Measurements from ENCODE around the gene EDAR.

EDAR gene

DNA sequence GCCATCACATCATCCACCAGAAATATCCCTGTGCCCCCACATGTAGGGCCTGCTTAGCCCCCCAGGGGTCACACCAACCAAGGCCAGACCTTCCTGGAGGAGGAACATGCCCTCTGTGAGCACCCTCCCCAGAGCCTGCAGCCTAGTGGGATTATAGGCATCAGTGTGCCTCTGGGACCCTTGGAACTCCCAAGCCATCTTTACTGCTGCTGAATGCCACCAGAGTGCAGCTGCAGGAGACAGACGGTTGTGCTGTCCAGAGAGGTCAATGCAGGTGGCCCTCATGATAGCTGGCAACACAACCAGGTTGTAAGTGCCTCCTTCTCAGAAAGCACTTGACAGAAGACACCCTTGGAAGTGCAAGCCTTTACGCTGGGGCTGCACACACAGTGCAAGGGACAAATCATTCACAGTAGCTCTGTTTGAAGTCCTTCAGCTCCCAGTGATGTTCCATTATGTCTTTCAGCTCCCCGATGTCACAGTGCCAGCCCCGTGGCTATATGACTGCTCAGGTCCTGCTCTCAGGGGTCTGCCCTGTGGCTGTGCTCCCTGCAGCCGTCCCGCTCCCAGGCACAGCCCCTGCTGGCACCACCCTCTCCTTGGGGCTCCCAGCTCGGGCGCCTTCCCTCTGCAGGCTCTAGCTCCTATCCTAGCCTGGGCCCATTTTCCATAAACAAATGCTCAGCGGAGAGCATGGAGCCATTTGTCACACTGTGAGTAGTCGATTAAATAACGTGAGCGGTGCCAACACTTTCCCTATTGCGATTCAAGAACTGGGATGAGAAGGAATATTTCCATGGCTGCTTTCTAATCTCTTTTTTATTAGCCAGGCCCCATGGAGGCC, 65.1 kb downstream of the EDAR start:
- Histone ChIP-seq H2AFZ (ENCODE audit: low read length, unreplicated experiment) (no peak overlapping the region), H3K4me3 (ENCODE audit: low read depth, low read length) (no peak overlapping the region), H3K27ac (ENCODE audit: low read depth, low read length) (no peak overlapping the region), H3K36me3 (ENCODE audit: insufficient read depth, low read length) (no peaks in the 10 kb centered on the region), H3K4me1 (ENCODE audit: control insufficient read depth, insufficient read depth, low read length, unreplicated experiment) (no peaks in the 10 kb centered on the region), H3K79me2 (ENCODE audit: control insufficient read depth, insufficient read depth, low read length, unreplicated experiment) (no peaks in the 10 kb centered on the region), H3K27me3 (ENCODE audit: insufficient read depth, low read length) (peaks cover 30% of the 10 kb centered on the region)

DNA sequence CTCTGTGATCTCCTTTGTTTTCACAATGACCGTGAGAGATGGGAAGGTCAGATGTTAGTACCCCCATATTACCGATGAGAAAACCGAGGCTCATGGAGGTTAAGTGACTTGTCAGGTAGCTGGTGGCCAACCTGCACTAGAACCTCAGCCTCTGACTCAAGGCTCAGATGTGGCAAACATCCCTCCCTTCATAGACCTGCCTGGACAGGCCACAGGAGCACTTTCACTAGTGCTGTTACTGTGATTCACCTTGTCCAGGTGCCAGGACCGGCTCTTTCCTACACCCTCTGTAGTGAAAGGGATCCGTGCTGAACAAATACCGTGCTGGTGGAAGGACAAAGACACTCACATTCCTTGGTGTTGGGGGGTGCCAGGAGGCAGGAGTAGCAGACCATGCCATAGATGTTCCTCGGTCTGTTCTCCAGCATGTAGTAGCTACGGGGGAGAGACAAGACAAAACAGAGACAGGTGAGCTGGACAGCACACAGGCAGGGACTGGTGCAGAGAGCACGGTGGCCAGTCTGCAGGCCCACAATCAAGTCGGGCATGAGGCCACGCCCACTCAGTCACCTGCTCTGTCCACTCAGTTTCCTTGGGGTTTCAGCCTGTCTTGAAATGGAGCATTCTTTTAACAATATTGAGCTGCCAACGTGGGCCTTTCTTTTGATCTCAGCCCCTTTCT, 65.9 kb downstream of the EDAR start:
- Histone ChIP-seq H3K36me3 (ENCODE audit: insufficient read depth, low read length) (no peaks in the 10 kb centered on the region), H3K79me2 (ENCODE audit: control insufficient read depth, insufficient read depth, low read length, unreplicated experiment) (no peaks in the 10 kb centered on the region), H3K27me3 (ENCODE audit: insufficient read depth, low read length) (peaks cover 34% of the 10 kb centered on the region), H3K4me3 (ENCODE audit: low read depth, low read length) (no peak overlapping the region), H3K27ac (ENCODE audit: low read depth, low read length) (no peak overlapping the region), H3K4me1 (ENCODE audit: control insufficient read depth, insufficient read depth, low read length, unreplicated experiment) (no peaks in the 10 kb centered on the region), H2AFZ (ENCODE audit: low read length, unreplicated experiment) (no peak overlapping the region)

DNA sequence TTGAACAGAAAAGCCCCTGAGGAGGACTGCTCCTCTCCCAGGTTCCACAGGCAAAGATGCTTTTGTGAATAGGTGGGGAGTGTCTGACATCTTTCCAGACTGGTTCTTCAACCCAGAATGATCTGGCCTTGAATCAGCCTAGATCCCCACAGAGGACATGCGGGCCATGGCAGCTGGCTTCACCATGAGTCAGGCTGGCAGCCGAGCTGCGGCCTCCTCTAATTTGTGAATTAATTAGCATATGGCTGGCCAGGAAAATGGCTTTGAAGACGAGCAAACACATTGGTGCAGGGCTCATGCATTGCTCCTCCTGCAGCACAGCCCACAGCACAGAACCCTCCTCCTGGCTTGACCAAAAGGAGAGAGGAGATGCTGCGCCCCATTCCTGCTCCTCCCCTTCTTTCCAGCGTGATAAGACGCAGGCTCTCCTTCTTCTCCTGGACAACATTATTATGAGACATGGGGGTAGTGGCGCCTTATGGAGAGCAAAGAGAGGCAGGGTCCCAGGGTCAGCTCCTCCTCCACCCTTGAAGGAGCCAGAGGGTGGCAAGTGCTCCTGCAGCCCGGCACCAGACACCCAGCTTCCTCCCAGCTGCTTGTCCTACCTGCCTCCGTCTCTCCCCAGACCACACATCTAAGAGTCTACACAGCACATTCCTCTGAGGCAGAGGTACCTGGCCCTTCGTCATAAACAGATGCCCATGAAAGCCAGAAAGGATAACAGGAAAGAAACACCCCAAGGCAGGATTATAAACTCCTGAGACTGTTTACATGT, 66.7 kb downstream of the EDAR start:
- Histone ChIP-seq H3K4me1 (ENCODE audit: control insufficient read depth, insufficient read depth, low read length, unreplicated experiment) (no peaks in the 10 kb centered on the region), H3K36me3 (ENCODE audit: insufficient read depth, low read length) (no peaks in the 10 kb centered on the region), H3K4me3 (ENCODE audit: low read depth, low read length) (no peak overlapping the region), H3K27ac (ENCODE audit: low read depth, low read length) (no peak overlapping the region), H3K79me2 (ENCODE audit: control insufficient read depth, insufficient read depth, low read length, unreplicated experiment) (no peaks in the 10 kb centered on the region), H2AFZ (ENCODE audit: low read length, unreplicated experiment) (no peak overlapping the region), H3K27me3 (ENCODE audit: insufficient read depth, low read length) (peaks cover 32% of the 10 kb centered on the region)

DNA sequence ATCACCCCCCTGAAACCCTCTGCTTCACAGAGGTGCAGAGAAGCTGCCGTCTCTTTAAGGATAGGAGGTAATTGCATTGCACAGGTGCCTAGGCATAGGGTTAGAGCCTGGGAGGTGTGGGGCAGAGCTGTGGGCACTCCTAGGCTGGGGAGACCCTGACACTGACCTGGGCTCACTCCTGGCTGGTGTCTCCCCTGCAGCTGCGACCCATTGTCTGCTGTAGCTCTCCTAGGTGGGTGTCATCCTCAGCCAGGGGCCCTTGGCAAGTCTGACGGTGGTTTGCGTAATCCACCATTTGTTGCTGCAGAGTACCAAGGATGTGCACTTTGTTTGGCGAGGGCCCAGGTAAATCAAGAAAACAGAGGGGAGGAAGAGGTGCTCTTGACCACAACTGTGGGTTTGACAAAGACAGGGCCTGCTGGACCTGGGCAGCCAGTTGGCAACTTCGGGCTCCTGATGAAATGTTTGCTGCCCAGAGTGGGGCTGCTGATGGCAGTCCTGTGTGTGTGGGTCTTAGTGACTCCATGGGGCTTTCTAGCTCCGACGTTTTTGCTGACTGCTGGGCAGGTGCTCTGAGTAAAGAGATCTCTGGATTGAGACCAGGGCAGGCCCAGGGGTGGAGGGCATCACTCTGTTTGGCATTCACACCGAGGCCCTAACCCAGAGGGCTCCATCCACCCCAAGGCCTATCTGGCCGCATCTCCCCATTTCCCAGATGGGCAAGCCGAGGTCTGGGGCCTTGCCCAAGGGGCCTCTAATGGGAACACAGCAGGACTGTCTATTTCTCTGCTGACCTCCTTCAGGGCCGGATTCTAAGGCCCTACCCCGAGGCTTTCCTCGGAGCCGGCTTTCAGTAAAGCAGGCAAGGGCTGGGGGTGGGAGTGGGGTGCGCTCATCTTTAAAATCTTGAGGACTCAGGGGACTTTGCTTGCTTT, 67.7 kb downstream of the EDAR start:
- no peak overlapping the region for H3K27ac ChIP-seq (ENCODE audit: low read depth, low read length)
- H3K27me3 ChIP-seq (ENCODE audit: insufficient read depth, low read length), result peaks cover 36% of the 10 kb centered on the region
- no peak overlapping the region for H3K4me3 ChIP-seq (ENCODE audit: low read depth, low read length)
- H3K36me3 ChIP-seq (ENCODE audit: insufficient read depth, low read length), result no peaks in the 10 kb centered on the region
- H2AFZ ChIP-seq (ENCODE audit: low read length, unreplicated experiment), result no peak overlapping the region
- H3K4me1 ChIP-seq (ENCODE audit: control insufficient read depth, insufficient read depth, low read length, unreplicated experiment), result no peaks in the 10 kb centered on the region
- no peaks in the 10 kb centered on the region for H3K79me2 ChIP-seq (ENCODE audit: control insufficient read depth, insufficient read depth, low read length, unreplicated experiment)

DNA sequence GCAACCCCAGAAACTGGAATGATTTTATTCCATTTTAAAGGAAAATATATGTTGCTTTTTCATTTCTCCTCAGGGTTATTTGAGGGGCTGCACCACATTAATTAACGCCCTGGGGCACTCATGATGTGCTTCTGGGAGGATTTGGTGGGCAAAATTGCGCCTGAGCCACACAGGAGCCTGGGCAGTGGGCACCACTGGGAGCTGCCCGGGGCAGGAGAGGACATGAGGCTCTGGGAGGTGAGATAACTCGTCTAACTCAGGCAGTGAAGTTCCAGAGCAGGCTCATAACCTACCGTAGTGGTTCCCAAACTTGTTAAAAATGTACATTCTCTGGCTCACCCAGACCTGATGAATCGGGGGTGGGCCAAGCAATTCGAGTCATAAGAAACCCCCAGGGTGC, 68.3 kb downstream of the EDAR start:
- no peak overlapping the region for H2AFZ ChIP-seq (ENCODE audit: low read length, unreplicated experiment)
- no peak overlapping the region for H3K4me3 ChIP-seq (ENCODE audit: low read depth, low read length)
- H3K27me3 ChIP-seq (ENCODE audit: insufficient read depth, low read length), result peaks cover 34% of the 10 kb centered on the region
- no peaks in the 10 kb centered on the region for H3K36me3 ChIP-seq (ENCODE audit: insufficient read depth, low read length)
- no peaks in the 10 kb centered on the region for H3K4me1 ChIP-seq (ENCODE audit: control insufficient read depth, insufficient read depth, low read length, unreplicated experiment)
- H3K79me2 ChIP-seq (ENCODE audit: control insufficient read depth, insufficient read depth, low read length, unreplicated experiment), result no peaks in the 10 kb centered on the region
- no peak overlapping the region for H3K27ac ChIP-seq (ENCODE audit: low read depth, low read length)

DNA sequence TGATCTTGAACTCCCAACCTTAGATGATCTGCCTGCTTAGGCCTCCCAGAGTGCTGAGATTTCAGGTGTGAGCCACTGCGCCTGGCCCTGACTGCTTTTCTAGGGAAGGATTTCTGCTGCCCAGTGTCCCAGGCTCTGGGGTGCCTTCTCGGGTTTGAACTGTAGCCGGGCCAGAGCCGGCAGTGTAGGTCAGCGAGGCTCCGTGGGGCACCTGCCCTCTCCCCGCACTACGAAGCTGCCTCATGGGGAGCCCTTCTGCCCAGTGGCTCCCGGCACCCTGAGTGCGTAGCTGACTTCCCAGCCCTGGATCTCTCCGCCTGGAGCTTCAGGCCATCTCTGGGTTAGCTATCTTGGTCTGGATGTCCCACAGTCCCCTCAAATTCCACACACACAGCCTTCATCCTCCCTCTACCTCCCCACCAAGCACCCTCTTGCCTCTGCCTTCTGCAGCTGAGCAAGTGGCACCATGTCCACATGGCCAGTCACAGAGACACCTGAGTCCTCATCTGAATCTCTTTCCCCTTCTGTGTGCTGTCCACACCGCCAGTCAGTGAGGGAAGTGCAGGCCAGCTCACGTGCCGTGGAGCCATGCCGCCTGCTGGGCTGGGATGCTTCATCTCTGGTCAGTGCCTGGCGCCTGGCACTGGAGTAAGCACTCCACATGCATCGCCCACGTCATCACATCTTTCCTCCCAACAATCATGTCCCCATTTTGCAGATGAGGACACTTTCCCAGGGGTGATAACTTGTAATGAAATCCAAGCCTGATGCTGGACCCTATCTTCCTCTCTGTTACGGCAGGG, 69.2 kb downstream of the EDAR start:
- H3K36me3 ChIP-seq (ENCODE audit: insufficient read depth, low read length), result no peaks in the 10 kb centered on the region
- H3K27me3 ChIP-seq (ENCODE audit: insufficient read depth, low read length), result peaks cover 34% of the 10 kb centered on the region
- H3K27ac ChIP-seq (ENCODE audit: low read depth, low read length), result no peak overlapping the region

DNA sequence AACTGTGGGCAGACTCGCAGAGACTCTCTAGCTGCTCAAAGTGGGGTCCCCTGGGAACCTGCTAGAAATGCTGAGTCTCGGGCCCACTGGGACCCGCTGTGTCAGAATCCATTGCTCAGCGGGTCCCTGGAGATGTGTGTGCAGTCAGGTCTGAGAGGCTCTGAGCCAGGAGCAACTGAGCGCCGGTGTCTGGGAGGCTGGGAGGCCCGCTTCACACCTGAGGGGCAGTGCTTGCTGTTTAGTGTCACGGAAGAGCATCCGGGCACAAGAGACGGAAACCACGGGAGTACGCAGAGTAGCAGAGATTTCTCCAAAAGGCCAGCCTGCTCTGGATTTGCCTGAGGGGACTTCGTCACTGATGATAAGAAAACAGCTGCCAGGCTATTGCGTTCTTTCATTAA, 70.1 kb downstream of the EDAR start:
- peaks cover 34% of the 10 kb centered on the region for H3K27me3 ChIP-seq (ENCODE audit: insufficient read depth, low read length)
- H2AFZ ChIP-seq (ENCODE audit: low read length, unreplicated experiment), result no peak overlapping the region
- no peaks in the 10 kb centered on the region for H3K79me2 ChIP-seq (ENCODE audit: control insufficient read depth, insufficient read depth, low read length, unreplicated experiment)

More for the DNA sequence above, 69.2 kb downstream of the EDAR start:
- Histone ChIP-seq H3K4me1 (ENCODE audit: control insufficient read depth, insufficient read depth, low read length, unreplicated experiment) (no peaks in the 10 kb centered on the region), H2AFZ (ENCODE audit: low read length, unreplicated experiment) (no peak overlapping the region), H3K4me3 (ENCODE audit: low read depth, low read length) (no peak overlapping the region), H3K79me2 (ENCODE audit: control insufficient read depth, insufficient read depth, low read length, unreplicated experiment) (no peaks in the 10 kb centered on the region)

DNA sequence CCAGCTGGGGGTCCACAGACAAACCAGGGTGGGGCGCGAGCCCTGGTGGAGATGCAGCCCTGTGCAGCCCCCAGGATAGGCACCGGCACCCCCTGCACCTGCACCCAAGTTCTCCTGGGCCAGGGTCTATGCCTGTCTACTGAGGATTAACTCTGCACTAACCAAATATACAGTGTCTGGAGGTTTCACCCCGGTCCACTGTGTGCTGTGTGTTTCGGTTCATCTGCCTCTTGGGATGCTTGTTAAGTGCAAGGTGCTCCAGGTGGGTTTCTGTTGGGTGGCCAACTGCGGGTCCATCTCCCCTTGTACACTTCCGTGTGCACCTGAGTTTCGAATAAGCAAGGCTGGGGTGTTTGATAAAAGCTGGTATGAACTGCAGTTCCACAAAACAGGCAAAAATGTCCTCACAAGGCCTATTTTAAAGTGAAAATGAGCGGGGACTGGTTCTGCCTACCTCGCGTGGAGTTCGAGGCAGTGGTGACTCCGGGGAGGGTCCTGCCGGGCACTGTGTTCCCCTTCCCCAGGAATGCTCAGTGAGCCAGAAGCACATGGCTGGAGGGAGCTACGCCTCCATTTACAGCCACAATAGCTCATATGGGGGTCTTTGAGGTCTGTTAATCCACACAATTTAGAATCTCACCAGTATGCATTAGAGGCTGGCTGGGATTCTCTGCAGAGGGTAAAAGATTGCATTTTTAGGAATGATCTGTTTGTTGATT, 70.7 kb downstream of the EDAR start:
- Histone ChIP-seq H3K79me2 (ENCODE audit: control insufficient read depth, insufficient read depth, low read length, unreplicated experiment) (no peaks in the 10 kb centered on the region), H3K4me1 (ENCODE audit: control insufficient read depth, insufficient read depth, low read length, unreplicated experiment) (no peaks in the 10 kb centered on the region), H3K27me3 (ENCODE audit: insufficient read depth, low read length) (peaks cover 34% of the 10 kb centered on the region), H3K4me3 (ENCODE audit: low read depth, low read length) (no peak overlapping the region), H3K36me3 (ENCODE audit: insufficient read depth, low read length) (no peaks in the 10 kb centered on the region), H2AFZ (ENCODE audit: low read length, unreplicated experiment) (no peak overlapping the region), H3K27ac (ENCODE audit: low read depth, low read length) (no peak overlapping the region)

More for the DNA sequence above, 70.1 kb downstream of the EDAR start:
- H3K27ac ChIP-seq (ENCODE audit: low read depth, low read length), result no peak overlapping the region
- H3K36me3 ChIP-seq (ENCODE audit: insufficient read depth, low read length), result no peaks in the 10 kb centered on the region
- no peak overlapping the region for H3K4me3 ChIP-seq (ENCODE audit: low read depth, low read length)
- no peaks in the 10 kb centered on the region for H3K4me1 ChIP-seq (ENCODE audit: control insufficient read depth, insufficient read depth, low read length, unreplicated experiment)

DNA sequence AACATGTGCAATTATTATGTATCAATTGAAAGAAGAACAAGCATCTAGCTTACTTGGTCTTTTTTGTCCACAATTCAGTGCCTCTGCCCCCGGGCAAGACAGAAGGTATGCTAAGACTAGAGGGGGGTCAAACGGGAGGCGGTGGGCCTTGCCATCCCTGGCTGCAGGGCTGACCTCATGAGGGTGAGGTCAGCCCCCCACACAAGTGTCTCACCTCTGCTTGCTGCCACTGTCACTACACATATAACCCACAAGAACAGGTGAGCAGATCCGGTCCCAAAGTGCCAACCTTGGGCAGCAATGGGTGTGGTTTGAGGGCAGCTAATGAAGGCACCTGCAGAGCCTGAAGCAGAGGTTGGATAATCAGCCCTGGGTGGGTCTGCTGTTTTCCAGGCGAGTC, 71.5 kb downstream of the EDAR start:
- no peak overlapping the region for H3K27ac ChIP-seq (ENCODE audit: low read depth, low read length)
- H3K79me2 ChIP-seq (ENCODE audit: control insufficient read depth, insufficient read depth, low read length, unreplicated experiment), result no peaks in the 10 kb centered on the region
- H3K4me1 ChIP-seq (ENCODE audit: control insufficient read depth, insufficient read depth, low read length, unreplicated experiment), result no peaks in the 10 kb centered on the region
- H3K36me3 ChIP-seq (ENCODE audit: insufficient read depth, low read length), result no peaks in the 10 kb centered on the region
- H3K27me3 ChIP-seq (ENCODE audit: insufficient read depth, low read length), result peaks cover 36% of the 10 kb centered on the region
- H3K4me3 ChIP-seq (ENCODE audit: low read depth, low read length), result no peak overlapping the region
- no peak overlapping the region for H2AFZ ChIP-seq (ENCODE audit: low read length, unreplicated experiment)
